Endothelial cell of umbilical vein (primary cell): ENCODE measurements around the gene NQO2.

ENCODE experiments used
- CTCF ChIP-seq, 2 donors: IDR thresholded peaks; 1 replicate in 1 of 2; 2 replicates in 1 of 2; pipeline ENCODE4 v1.5.1; 2011; ENCODE audit warnings: low read length in 2 of 2, mild to moderate bottlenecking in 2 of 2, moderate library complexity in 2 of 2, control low read depth in 1 of 2, inconsistent platforms in 1 of 2, low read depth in 1 of 2; ENCODE audit not compliant: insufficient read depth in 1 of 2; ENCODE audit errors: extremely low read depth in 1 of 2
- EZH2 ChIP-seq: IDR thresholded peaks from 2 replicates; pipeline ENCODE4 v1.6.1; 2012; ENCODE audit warnings: borderline replicate concordance, low read depth, mild to moderate bottlenecking, moderate library complexity, low read length, inconsistent platforms; ENCODE audit not compliant: severe bottlenecking
- FOS ChIP-seq: IDR thresholded peaks from 2 replicates; pipeline ENCODE4 v1.6.1; 2011; ENCODE audit warnings: mild to moderate bottlenecking, low read length, moderate library complexity, borderline replicate concordance; ENCODE audit not compliant: insufficient read depth
- JUN ChIP-seq: IDR thresholded peaks from 2 replicates; pipeline ENCODE4 v1.6.1; 2011; ENCODE audit warnings: borderline replicate concordance, low read depth; ENCODE audit not compliant: insufficient read length, insufficient read depth
- MAX ChIP-seq: IDR thresholded peaks from 2 replicates; pipeline ENCODE4 v1.6.1; 2011; ENCODE audit not compliant: insufficient read depth, insufficient read length
- MYC ChIP-seq: IDR thresholded peaks from one replicate; pipeline ENCODE4 v1.6.1; 2011; ENCODE audit warnings: mild to moderate bottlenecking, low read depth, low read length
- POLR2A ChIP-seq: IDR thresholded peaks from 2 replicates; pipeline ENCODE4 v1.6.1; 2012; ENCODE audit warnings: low read depth, mild to moderate bottlenecking, control low read depth, low read length
- POLR2AphosphoS5 ChIP-seq: IDR thresholded peaks from 2 replicates; pipeline ENCODE4 v1.6.1; 2012; ENCODE audit warnings: low read depth, mild to moderate bottlenecking, control low read depth, low read length, moderate library complexity; ENCODE audit not compliant: insufficient read depth

DNA sequence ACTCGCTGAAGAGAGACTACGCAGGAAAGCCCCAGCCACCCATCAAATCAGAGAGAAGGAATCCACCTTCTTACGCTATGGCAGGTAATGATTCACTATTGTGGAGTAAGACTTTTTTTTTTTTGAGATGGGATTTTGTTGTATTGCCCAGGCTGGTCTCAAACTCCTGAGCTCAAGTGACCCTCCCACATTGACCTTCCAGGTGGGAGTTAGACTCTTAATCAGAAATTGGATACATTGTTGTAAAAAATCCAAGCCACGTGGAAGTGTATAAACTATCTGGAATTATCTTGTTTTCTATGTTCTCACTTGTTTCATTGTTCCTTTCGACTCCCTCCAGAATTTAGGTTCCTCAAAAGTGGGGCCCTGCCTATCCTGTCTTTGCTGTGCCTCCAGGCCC, 6.8 kb downstream of the NQO2 start:
- no peak for TF ChIP-seq CTCF (IDR thresholded peaks at IDR 0.05; ENCODE audit: extremely low read depth in 1 of 2, insufficient read depth in 1 of 2, low read depth in 1 of 2, low read length in 2 of 2)
- TF ChIP-seq EZH2: no peak
- TF ChIP-seq MAX: no peak
- no peak for TF ChIP-seq JUN
- TF ChIP-seq POLR2AphosphoS5: no peak
- no peak for TF ChIP-seq POLR2A
- TF ChIP-seq FOS: no peak
- no peak for TF ChIP-seq MYC
